IPS-20b (cell line): ENCODE results near the gene PPP1R13B.

ENCODE experiments used
- H3K27ac ChIP-seq: one replicate; pipeline ENCODE4 v1.5.1; 2013; ENCODE audit warnings: low read length
- H3K27me3 ChIP-seq: 2 replicates; pipeline ENCODE4 v1.6.1; 2013; ENCODE audit warnings: mild to moderate bottlenecking, low read length, inconsistent platforms; ENCODE audit not compliant: insufficient read depth
- H3K36me3 ChIP-seq: 2 replicates; pipeline ENCODE4 v1.6.1; 2013; ENCODE audit warnings: low read depth, mild to moderate bottlenecking, inconsistent platforms, low read length, moderate library complexity; ENCODE audit not compliant: insufficient read depth
- H3K4me1 ChIP-seq: 2 replicates; pipeline ENCODE4 v1.6.1; 2013; ENCODE audit warnings: mild to moderate bottlenecking, control low read depth, inconsistent platforms, low read length, moderate library complexity; ENCODE audit not compliant: insufficient read depth
- H3K4me3 ChIP-seq: 2 replicates; pipeline ENCODE4 v1.5.1; 2013; ENCODE audit warnings: mild to moderate bottlenecking, low read length, inconsistent platforms
- H3K9ac ChIP-seq: 2 replicates; pipeline ENCODE4 v1.6.1; 2013; ENCODE audit warnings: low read depth, mild to moderate bottlenecking, inconsistent platforms, low read length, moderate library complexity
- H3K9me3 ChIP-seq: 2 replicates; pipeline ENCODE4 v1.6.1; 2013; ENCODE audit warnings: mild to moderate bottlenecking, low read depth, low read length, inconsistent platforms; ENCODE audit not compliant: insufficient read depth

Gene PPP1R13B

DNA sequence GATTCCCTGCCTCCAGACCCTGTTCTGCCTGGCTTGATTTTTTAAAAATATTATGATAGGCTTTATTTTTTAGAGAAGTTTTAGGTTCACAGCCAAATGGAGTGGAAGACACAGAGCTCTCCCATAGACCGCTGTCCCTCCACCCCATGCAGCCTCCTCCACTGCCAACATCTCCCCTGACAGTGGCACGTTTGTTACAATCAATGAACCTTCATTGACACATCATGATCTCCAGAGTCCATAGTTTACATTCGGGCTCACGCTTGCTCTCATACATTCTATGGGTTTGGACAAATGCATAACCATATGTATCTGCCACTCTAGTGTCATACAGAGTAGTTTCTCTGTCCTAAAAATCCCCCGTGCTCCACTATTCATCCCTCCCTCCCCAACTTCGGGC, 15.9 kb upstream of the PPP1R13B start:
- no peaks in the 10 kb centered on the region for H3K27me3 ChIP-seq
- no peak overlapping the region for H3K9ac ChIP-seq
- no peaks in the 10 kb centered on the region for H3K36me3 ChIP-seq
- no peaks in the 10 kb centered on the region for H3K9me3 ChIP-seq
- H3K27ac ChIP-seq = no peak overlapping the region
- no peaks in the 10 kb centered on the region for H3K4me1 ChIP-seq
- no peak overlapping the region for H3K4me3 ChIP-seq

DNA sequence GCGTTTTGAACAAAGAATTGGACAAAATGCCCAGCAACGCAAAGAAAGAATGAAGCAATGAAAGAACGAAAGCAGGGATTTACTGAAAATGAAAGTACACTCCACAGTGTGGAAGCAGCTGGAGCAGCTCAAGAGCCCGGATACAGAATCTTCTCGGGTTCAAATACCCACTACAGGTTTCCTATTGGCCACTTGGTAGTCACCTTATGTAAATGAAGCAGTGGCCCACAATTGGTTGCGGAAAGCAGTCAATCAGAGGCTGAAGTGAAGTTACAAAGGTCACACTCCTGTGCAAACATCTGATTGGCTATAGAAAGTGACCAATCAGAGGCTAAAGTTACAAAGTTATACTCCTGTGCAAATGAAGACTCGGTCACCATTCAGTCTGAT, 15.0 kb upstream of the PPP1R13B start:
- Histone ChIP-seq H3K4me1 (no peaks in the 10 kb centered on the region), H3K27me3 (no peaks in the 10 kb centered on the region), H3K4me3 (no peak overlapping the region), H3K36me3 (no peaks in the 10 kb centered on the region), H3K27ac (no peak overlapping the region), H3K9ac (no peak overlapping the region), H3K9me3 (no peaks in the 10 kb centered on the region)

DNA sequence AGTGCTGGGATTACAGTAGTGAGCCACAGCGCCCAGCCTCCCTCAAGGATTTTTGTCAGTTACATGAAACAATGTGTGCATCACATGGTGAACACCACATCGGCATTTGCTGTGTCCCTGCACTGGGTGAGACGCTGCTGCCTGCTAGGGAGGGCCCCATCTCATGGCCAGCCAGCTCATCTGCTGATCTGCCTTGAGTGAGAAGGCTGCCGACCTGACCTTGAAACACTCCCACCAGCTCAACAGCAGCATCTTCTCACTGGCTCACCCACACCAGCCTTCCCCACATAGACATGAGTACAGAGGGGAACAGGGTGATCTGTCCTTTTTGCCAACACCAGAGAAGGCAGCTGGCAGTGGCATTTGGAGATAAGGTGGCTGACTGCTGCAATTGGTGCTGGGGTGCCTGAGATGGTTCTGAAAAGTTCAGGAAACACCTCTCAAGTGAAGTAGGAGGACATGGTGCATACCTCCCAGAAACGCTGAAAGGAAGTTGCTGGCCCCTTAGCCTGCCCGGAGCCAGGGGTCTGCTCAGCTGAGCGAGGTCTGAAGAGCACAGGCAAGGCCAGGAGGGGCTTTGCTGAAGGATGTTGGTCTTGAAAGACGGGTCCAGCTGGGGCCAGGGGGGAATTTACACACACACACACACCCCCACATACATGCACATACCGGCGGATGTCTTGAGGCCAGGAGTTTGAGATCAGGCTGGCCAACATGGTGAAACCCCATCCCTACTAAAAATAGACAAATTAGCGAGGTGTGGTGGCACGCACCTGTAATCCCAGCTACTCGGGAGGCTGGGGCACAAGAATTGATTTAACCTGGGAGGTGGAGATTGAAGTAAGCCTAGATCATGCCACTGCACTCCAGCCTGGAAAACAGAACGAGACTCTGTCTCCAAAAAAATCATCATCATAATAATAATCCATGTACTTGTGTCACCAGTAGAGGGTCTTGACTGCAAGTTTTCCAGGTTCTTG, 14.3 kb upstream of the PPP1R13B start:
- Histone ChIP-seq H3K9me3 (no peaks in the 10 kb centered on the region), H3K27me3 (no peaks in the 10 kb centered on the region), H3K4me3 (no peak overlapping the region), H3K36me3 (no peaks in the 10 kb centered on the region), H3K9ac (no peak overlapping the region), H3K27ac (no peak overlapping the region), H3K4me1 (no peaks in the 10 kb centered on the region)

DNA sequence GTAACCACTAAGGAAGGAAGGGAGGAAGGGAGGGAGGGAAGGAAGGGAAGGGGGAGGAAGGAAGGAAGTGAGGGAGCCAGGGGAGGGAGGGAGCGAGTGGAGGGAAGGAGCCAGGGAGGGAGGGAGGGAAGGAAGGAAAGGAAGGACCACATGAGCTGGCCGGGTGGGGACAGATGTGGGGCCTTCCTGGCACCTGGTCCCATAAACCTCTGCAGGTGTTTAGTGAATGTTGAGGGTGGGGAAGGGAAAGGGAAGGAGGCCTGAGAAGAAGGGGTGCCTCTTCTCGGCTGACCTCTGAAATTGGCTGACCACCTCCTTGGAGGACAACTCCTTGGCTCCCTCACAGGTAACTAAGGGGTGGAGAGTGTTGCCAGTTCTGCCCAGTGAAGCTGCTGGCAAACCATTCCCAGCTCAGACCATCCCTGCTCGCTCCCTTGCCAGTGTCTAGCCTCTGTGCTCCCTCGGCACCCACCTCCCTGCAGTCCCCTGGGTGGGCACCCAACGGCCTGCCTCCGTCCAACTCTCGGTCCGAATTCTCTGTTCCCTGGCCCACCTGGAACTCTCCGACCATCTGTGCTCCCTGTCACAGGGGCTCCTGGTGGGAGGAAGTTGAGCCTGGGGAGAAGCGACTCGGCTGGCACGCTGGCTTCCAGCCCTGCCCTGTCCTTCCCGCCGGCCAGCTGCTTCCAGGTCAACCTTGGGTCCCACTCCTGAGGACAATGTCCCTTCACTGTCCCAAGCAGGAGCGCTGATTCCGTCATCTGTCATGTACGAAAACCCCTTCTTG, 12.2 kb upstream of the PPP1R13B start:
- Histone ChIP-seq H3K4me1 (peaks cover 14% of the 10 kb centered on the region; the same call in 1 of the 2 replicates), H3K27me3 (no peaks in the 10 kb centered on the region), H3K9ac (no peak overlapping the region), H3K27ac (no peak overlapping the region), H3K4me3 (no peak overlapping the region), H3K9me3 (no peaks in the 10 kb centered on the region), H3K36me3 (no peaks in the 10 kb centered on the region)

DNA sequence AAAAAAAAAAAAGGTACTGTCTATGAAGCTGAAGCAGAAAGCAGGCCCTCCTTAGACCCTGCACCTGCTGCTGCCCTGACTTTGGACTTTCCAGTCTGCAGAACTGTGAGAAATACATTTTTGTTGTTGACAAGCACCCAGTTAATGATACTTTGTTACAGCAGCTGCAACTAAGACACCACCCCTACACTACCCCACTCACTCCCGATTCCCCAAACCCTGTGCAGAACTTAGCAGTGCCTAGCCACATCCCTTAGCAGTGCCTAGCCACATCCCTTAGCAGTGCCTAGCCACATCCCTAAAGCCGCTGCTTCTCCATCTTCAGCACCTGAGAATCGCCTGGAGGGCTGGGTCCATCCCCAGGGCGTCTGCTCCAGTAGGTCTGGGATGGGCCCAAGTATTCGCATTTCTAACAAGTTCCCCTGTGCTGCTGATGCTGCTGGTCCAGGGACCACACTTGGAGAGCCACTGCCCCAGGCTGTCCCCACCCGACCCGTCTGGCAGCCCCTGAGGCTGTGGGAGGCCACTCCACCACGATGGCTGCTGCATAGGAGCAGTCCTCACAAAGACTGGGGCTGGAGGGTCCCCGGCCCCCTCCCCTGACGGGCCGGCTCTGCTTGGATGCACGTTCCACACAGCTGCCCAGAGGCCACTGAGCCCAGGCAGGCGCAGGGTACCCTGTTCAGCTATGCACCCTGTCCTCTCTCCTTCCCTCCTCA, 10.8 kb upstream of the PPP1R13B start:
- Histone ChIP-seq H3K4me1 (peaks cover 14% of the 10 kb centered on the region; the same call in 1 of the 2 replicates), H3K27ac (no peak overlapping the region), H3K36me3 (no peaks in the 10 kb centered on the region), H3K9ac (no peak overlapping the region), H3K9me3 (no peaks in the 10 kb centered on the region), H3K4me3 (no peak overlapping the region), H3K27me3 (no peaks in the 10 kb centered on the region)

DNA sequence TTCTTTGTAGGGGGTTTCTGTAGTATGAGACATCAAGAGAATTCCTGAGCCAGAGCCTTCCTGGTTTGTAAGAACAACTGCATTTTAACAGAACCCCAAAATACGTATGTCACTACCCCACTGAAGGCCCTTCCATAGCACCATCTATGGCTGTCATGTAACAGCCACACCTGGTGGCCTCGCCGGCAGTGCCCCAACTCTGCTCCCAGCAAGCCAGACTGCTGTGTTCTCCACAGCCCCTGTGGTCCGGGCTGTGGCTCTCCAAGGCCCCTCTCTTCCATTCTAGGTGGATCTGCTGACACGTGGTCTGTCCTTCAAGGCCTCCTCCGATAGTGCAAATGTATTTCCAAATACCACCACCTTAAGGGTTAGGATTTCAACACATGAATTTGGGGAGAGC, 9.9 kb upstream of the PPP1R13B start:
- Histone ChIP-seq H3K27ac (no peak overlapping the region), H3K27me3 (no peaks in the 10 kb centered on the region), H3K36me3 (no peaks in the 10 kb centered on the region), H3K9me3 (no peaks in the 10 kb centered on the region), H3K9ac (no peak overlapping the region), H3K4me1 (peaks cover 14% of the 10 kb centered on the region; the same call in 1 of the 2 replicates), H3K4me3 (no peak overlapping the region)

DNA sequence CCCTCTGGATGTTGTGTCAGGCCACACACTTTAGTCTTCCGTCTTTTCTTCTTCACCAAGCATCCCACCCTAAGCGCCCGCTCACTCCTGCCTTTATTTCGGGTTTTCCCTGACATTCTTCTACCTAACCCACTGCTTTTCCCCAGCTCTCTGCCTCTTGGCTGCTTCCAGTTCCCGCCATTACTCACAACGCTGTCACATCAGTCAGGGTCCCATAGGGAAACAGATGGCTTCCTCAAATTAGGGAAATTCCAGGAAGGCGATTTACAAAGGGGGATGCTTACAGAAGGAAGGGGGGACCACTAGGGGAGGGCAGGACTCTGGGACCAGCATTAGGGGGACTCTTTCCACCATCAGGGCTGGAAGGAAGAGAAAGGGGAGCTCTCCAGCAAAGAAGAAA, 9.2 kb upstream of the PPP1R13B start:
- Histone ChIP-seq H3K9me3 (no peaks in the 10 kb centered on the region), H3K36me3 (no peaks in the 10 kb centered on the region), H3K27me3 (no peaks in the 10 kb centered on the region), H3K4me3 (no peak overlapping the region), H3K27ac (no peak overlapping the region), H3K9ac (no peak overlapping the region), H3K4me1 (peaks cover 14% of the 10 kb centered on the region; the same call in 1 of the 2 replicates)

DNA sequence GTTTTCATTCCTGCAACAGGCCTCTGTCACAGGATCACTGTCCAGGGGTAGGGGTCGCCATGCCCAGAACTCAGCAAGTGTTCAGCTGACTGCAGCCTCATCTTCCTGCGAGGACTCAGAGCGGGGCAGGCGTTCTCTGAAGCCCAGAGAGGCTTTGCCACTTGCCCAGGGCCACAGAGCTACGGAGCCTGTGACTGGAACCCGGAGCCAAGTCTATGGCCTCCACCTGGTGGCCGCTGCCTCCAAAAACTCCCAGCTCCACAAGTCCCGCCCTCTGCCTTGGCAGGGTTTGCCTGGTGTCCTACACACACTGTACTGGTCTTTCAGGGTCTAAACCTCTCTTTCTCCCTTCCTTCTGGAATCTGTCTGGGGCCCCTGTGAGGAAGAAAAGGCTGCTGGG, 8.7 kb upstream of the PPP1R13B start:
- Histone ChIP-seq H3K27me3 (no peaks in the 10 kb centered on the region), H3K9ac (peak overlapping the region; percentile 65; the same call in 1 of the 2 replicates), H3K4me1 (peaks cover 14% of the 10 kb centered on the region; the same call in 1 of the 2 replicates), H3K9me3 (no peaks in the 10 kb centered on the region), H3K27ac (no peak overlapping the region), H3K4me3 (peak overlapping the region; percentile 41; the same call in 1 of the 2 replicates), H3K36me3 (no peaks in the 10 kb centered on the region)

DNA sequence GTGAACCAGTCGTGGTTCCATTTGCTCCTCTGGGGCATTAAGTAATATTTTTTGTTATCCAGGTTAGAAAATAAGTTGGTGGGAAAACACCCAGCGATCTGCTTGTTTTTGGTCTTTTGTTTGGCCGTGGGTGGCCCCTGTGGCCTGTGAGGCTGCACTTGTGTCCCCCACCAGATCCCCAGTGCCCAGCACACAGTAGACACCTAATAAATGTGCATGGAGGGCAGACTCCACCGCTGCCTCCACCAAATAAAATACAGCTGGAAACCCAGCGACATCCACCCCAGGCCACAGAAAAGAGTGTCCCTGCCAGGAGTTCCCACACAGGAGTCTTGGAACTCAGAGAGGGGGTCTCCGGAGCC, 8.3 kb upstream of the PPP1R13B start:
- Histone ChIP-seq H3K27me3 (no peaks in the 10 kb centered on the region), H3K27ac (no peak overlapping the region)

DNA sequence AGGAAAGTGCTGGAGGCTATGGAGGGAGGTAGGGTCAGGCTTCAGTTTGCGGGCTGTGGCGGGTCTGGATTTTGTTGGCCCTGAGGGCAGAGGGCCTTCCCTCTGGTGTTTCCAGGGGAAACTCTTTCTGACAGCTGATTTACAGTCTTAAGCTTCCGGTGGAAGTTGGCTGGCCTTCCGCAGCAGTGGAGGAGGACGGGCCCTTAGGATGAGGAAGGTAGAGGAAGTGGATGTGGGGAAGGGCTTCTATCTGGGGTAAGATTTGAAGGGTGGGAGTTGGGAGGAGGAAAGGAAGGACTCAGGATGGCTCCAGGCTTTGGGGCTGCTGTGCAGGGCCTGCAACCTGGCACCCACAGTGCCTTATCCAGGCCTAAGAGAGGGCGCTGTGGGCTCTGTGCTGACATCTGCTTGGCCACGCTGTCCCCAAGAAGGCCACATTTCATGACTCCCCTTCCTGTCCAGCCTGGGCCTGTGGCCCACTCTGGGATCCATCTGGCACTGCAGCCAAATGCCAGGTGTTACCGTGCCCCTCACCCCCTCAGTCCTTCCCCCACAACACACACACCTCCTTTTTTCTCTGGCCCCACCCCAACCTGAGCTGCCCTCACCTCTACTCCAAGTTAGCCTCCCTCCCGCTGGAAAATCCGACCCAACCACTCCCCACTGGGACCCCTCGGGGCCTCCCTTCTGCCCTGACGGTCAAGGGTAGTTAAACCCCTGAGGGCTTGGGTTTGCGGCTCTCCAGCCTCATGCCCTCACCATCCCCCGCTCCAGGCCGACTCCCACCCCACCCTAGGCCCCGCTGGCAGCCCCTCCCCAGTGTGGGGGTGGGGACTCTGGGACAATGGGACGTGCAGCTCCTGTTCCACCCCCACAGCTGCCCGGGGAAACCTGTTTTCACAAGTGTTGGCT, 7.7 kb upstream of the PPP1R13B start:
- peak overlapping the region; percentile 42 for H3K27ac ChIP-seq
- no peaks in the 10 kb centered on the region for H3K27me3 ChIP-seq

More for the DNA sequence above, 8.3 kb upstream of the PPP1R13B start:
- peak overlapping the region; percentile 41; the same call in 1 of the 2 replicates for H3K4me3 ChIP-seq
- peaks cover 14% of the 10 kb centered on the region; the same call in 1 of the 2 replicates for H3K4me1 ChIP-seq
- no peaks in the 10 kb centered on the region for H3K9me3 ChIP-seq
- H3K9ac ChIP-seq = peak overlapping the region; percentile 65; the same call in 1 of the 2 replicates
- H3K36me3 ChIP-seq = no peaks in the 10 kb centered on the region

More for the DNA sequence above, 7.7 kb upstream of the PPP1R13B start:
- peaks cover 14% of the 10 kb centered on the region; the same call in 1 of the 2 replicates for H3K4me1 ChIP-seq
- H3K9me3 ChIP-seq = no peaks in the 10 kb centered on the region
- peak overlapping the region; percentile 65; the same call in 1 of the 2 replicates for H3K9ac ChIP-seq
- H3K36me3 ChIP-seq = no peaks in the 10 kb centered on the region
- H3K4me3 ChIP-seq = peak overlapping the region; percentile 41
